GM21786 (cell line): ENCODE results near the gene NLRP3.
"Not testable (repeated sequence)": the region's sequence is repeated elsewhere in the genome, so short reads cannot be mapped to it uniquely, and the experiment has no call there.

Source experiments
- ATAC-seq: cut with Tn5 transposase; IDR thresholded peaks from one replicate; pipeline ENCODE4 v1.9.1; 2021; ENCODE audit not compliant: unreplicated experiment

Gene NLRP3

GRCh38 chr1:247415423-247416361, at the start of gene NLRP3:
Gene NLRP3 (plus strand): TSS chr1:247416173. CDS start chr1:247418801, 2,628 bp downstream.
- ATAC-seq = peak; percentile 64

DNA sequence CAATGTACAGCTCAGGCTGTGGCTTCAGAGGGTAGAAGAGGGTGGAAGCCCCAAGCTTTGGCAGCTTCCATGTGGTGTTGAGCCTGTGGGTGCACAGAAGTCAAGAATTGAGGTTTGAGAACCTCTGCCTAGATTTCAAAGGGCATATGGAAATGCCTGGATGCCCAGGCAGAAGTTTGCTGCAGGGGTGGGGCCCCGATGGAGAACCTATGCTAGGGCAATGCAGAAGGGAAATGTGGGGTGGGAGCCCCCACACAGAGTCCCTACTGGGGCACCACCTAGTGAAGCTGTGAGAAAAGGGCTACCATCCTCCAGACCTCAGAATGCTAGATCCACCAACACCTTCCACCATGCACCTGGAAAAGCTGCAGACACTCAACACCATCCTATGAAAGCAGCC, 49.6 kb upstream of the NLRP3 start:
- ATAC-seq = not testable (repeated sequence)

- ATAC-seq = no peak
These were observed 48.9 kb upstream of the NLRP3 start for GRCh38 chr1:247366926-247367645.

GRCh38 chr1:247367786-247368422, 48.1 kb upstream of the NLRP3 start:
- ATAC-seq = no peak

- no peak for ATAC-seq
These were observed 47.4 kb upstream of the NLRP3 start for GRCh38 chr1:247368490-247369145.

- ATAC-seq = no peak
These were observed 44.9 kb upstream of the NLRP3 start for GRCh38 chr1:247370786-247371732.

- no peak for ATAC-seq
These were observed 44.1 kb upstream of the NLRP3 start for GRCh38 chr1:247371801-247372259.

- peak; percentile 64 for ATAC-seq
These were observed 42.2 kb upstream of the NLRP3 start for GRCh38 chr1:247373721-247374141.

DNA sequence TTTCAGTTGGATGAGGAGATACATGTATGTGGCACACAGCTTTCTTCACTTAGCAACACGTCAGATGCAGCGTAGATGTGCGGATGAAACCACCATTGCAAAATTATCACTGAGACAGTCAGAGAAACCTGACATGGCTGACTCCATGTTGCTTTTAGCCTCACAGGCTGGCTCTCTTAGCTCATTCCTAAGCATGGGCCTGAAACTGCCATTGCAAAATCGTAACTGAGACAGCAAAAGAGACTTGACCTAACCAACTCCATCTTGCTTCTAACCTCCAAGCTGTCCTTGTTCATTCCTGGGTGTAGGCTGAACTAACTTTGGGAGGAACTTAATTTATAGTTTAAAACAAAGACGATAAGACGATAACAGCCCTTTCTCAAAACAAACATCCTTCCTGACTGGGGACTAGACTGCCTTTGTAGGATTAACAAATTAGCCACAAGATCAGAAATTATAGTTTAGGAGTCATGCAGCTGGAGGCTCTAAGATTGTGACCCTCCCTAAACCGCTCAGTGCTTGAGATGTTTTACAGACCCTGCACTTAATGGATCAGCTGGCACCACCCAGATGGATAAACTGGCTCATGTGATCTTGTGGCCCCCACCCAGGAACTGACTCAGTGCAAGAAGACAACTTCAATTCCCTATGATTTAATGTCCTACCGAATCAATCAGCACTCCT, 41.2 kb upstream of the NLRP3 start:
- ATAC-seq = not testable (repeated sequence)

DNA sequence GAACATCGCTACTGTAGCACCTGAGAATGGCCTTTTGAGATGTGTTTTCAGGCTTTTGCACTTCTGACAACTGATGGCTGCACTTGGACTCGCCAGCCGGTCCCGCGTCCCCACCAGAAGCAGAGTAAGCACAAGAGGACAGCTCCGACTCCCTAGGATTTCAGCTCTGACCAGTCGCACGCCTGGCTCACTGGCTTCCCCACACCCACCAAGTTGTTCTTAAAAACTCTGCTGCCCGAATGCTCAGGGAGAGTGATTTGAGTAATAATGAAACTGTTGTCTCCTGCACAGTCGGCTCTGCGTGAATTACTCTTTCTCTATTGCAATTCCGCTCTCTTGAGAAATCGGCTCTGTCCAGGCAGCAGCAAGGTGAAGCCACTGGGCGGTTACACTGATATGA, 40.2 kb upstream of the NLRP3 start:
- no peak for ATAC-seq

DNA sequence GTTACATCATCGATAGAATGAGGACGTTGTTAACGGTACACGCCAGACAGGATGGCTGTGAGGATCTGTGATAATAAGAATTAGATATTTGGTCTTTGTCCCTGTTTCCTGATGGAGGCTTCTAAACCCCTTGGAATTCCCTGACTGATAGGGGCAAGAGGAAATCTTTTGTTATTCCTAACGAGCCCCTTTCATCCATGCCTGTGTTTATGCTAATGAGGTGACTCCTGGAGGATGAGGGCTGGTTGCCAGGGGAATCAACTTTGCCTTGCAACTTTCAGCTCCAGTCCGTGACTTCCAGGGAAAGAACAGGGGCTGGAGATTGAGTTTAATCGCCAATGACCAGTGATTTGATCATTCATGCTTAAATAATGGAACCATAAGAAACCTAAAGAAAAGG, 39.3 kb upstream of the NLRP3 start:
- ATAC-seq = no peak

DNA sequence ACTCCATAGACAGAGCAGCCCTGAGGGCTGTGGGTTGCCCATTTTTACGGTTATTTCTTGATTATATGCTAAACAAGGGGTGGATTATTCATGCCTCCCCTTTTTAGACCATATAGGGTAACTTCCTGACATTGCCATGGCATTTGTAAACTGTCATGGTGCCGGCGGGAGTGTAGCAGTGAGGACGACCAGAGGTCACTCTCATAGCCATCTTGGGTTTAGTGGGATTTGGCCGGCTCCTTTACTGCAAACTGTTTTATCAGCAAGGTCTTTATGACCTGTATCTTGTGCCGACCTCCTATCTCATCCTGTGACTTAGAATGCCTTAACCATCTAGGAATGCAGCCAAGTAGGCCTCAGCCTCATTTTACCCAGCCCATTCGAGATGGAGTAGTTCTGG, 38.3 kb upstream of the NLRP3 start:
- ATAC-seq = not testable (repeated sequence)

DNA sequence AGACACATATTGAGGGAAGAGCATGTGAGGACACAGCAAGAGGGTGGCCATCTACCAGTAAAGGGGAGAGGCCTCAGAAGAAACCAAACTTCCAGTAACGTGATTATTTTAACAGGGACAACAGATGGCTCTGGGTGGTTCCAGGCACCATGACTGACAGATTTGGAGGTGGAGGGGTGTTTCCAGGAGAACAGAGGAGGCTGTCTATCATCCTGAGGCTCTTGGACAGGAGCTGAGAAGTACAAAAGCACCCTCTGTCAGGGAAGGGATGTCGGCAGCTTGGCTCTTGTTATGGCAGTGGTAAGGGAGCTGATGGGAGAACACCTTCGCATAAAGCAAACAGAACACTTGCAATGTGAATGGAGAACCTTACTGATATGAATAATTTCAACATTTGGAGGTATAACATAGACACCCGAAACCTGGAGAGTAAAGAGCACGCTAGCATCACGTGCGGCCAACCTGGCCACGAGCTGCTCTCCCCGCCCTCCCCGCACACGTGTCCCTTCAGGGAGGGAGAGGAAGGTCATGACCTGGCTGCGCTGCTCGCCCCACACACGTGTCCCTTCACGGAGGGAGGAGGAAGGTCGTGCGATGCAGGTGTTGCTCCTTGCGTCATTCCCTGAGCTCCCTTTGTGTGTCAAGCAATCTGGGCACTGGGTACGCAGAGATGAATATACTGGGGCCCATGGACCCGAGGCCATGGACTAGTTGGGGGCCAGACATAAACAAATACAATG, 37.5 kb upstream of the NLRP3 start:
- ATAC-seq = no peak

GRCh38 chr1:247385283-247385682, 30.7 kb upstream of the NLRP3 start:
- no peak for ATAC-seq

DNA sequence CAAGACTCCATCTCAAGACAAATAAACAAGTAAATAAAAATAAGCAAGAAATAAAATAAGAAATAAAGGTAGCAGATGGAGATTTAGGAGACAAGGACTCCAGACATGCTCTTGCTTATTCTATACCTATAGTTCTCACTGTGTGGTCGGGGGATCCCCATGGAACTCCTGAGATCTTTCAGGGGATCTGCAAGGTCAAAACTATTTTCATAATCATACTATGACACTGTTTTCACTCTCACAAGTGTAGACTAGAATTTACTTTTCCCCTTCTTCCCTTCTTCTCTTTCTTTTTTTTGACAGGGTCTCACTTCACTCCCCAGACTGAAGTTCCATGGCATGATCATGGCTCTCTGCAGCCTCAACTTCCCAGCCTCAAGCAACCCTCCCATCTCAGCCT, 29.8 kb upstream of the NLRP3 start:
- ATAC-seq = peak; percentile 17

DNA sequence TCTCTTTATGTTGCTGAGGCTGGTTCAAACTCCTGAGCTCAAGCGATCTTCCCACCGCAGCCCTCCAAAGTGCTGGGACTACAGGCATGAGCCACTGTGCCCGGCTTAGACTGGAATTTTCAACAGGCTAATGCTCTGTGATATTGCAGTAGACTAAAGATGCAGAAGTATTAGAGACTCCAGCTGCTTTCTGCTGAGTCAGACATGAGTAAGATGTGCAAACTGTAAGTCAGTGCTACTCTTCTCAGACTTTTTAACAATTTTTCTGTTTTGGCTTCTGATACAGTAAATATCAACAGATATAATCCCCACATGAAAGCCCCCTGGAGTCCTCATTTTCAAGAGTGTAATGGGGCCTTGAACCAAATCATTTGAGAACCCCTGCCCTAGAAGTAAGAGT, 29.3 kb upstream of the NLRP3 start:
- no peak for ATAC-seq

DNA sequence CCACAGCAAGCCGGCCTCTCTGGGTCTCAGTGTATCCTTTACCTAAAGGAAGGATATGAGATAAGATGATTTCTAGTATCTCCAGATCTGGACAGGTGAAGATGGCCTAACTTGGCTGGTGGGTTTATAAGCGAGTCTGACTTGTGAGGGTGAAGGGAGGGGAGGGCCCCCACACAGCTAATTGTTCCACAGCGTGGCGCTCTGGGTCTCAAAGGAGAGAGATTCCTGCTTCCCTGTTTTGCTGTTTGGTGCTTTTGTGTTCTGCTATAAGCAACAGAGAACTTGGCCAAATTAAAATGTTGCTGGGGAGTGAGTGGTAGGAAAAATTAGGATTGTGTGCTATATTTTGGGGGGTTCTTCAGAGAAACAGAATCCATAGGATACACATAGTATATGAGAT, 28.9 kb upstream of the NLRP3 start:
- ATAC-seq = no peak

DNA sequence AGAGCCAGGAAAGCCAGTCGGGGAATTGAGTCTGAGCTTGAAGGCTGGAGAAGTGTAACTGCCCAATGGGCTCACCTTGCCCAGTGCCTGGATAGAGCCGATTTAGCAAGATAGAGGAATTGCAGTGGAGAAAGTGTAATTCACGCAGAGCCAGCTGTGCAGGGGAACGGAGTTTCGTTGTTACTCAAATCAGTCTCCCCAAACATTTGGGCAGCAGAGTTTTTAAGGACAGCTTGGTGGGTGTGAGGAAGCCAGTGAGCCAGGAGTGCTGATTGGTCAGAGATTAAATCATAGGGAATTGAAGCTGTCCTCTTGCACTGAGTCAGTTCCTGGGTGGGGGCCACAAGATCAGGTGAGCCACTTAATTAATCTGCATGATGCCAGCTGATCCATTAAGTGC, 28.4 kb upstream of the NLRP3 start:
- no peak for ATAC-seq
